Cerebellar nuclear complex (tissue), 1 donor: ENCODE measurements around the gene PBX4.
"Not testable (repeated sequence)": the region's sequence is repeated elsewhere in the genome, so short reads cannot be mapped to it uniquely, and the experiment has no call there.

Experiments
- DNase-seq, 2 experiments: peaks; one replicate each; lab custom pipeline; 2025; lab: John Stamatoyannopoulos, UW

The PBX4 gene

GRCh38 chr19:19618219-19619051 lies at the start of gene PBX4:
PBX4 (minus strand) TSS chr19:19618687; CDS start chr19:19618629, 58 bp downstream.
- no peak for DNase-seq

GRCh38 chr19:19665420-19665948 lies 47.0 kb upstream of the PBX4 start:
- DNase-seq: not testable (repeated sequence)

- DNase-seq: peak; percentile 79 to 97
Measured at GRCh38 chr19:19663256-19664120, 45.0 kb upstream of the PBX4 start, which contains the start of gene ATP13A1. ATP13A1 (minus strand) TSS chr19:19663676; CDS start chr19:19663666, 10 bp downstream.

- no peak for DNase-seq
Measured at GRCh38 chr19:19662871-19663255, 44.4 kb upstream of the PBX4 start.

- DNase-seq: no peak
Measured at GRCh38 chr19:19662344-19662743, 43.9 kb upstream of the PBX4 start.

GRCh38 chr19:19661675-19662251 lies 43.3 kb upstream of the PBX4 start:
- DNase-seq: no peak

GRCh38 chr19:19661141-19661674 lies 42.7 kb upstream of the PBX4 start:
- DNase-seq: no peak

GRCh38 chr19:19659646-19660245 lies 41.3 kb upstream of the PBX4 start:
- DNase-seq: no peak

- DNase-seq: peak in 1 of 2 experiments; percentile 47
Measured at GRCh38 chr19:19657397-19657783, 38.9 kb upstream of the PBX4 start.

GRCh38 chr19:19656451-19657396 lies 38.2 kb upstream of the PBX4 start:
- DNase-seq: no peak

GRCh38 chr19:19655641-19656343 lies 37.3 kb upstream of the PBX4 start:
- no peak for DNase-seq

GRCh38 chr19:19655051-19655594 lies 36.6 kb upstream of the PBX4 start:
- DNase-seq: no peak

GRCh38 chr19:19654441-19654840 lies 36.0 kb upstream of the PBX4 start:
- DNase-seq: no peak

GRCh38 chr19:19653597-19654147 lies 35.2 kb upstream of the PBX4 start:
- DNase-seq: no peak

- no peak for DNase-seq
Measured at GRCh38 chr19:19652482-19653295, 34.2 kb upstream of the PBX4 start.

- no peak for DNase-seq
Measured at GRCh38 chr19:19651076-19651475, 32.6 kb upstream of the PBX4 start.

GRCh38 chr19:19650331-19650730 lies 31.8 kb upstream of the PBX4 start:
- DNase-seq: no peak

- DNase-seq: no peak
Measured at GRCh38 chr19:19649580-19649995, 31.1 kb upstream of the PBX4 start.
